Measurements from ENCODE around the gene THOC2. TPM values are rescaled to one million over a fixed set of nuclear protein-coding genes. Genes with fewer than 3 reads are reported as not detected.

The THOC2 gene
- total and polyA plus RNA-seq, 9 of the 15 experiments (the other 6 are each of a cell fraction or from before 2014, with no cell fraction given): 131 to 234 (median 192) TPM

DNA sequence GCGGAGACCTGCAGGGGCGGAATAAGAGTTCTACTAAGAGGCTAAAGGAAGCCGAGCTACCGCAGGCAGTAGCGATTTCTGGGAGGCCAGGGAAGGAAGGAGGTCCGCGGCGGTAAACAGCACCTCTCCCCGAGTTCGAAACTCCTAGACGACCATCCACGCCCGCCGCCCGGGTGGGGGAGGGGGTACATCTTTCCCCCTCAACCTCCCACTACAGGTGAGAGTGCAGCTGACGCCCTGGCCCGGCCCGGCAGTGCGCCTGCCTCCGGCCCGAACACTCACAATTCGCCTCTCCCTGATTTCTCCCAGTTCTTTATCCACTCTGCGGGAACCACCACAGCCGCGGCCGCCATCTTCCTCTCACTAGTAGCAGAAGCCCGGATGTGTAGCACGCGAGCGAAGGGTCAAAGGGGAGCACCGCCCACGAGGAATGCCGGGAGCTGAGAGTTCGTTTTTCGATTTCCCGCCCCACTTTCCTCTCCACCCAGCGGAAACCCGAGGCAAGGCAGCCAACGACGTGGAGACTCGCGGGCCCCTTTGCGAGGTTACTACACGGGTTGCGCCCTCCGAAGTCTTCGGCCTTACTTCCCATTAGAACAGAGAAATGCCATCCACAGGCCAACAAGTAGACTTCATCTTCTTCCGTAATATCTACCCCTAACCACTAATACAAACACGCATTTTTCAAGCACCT is at the start of gene THOC2 (continued):
- TF ChIP-seq, protein P1, sequence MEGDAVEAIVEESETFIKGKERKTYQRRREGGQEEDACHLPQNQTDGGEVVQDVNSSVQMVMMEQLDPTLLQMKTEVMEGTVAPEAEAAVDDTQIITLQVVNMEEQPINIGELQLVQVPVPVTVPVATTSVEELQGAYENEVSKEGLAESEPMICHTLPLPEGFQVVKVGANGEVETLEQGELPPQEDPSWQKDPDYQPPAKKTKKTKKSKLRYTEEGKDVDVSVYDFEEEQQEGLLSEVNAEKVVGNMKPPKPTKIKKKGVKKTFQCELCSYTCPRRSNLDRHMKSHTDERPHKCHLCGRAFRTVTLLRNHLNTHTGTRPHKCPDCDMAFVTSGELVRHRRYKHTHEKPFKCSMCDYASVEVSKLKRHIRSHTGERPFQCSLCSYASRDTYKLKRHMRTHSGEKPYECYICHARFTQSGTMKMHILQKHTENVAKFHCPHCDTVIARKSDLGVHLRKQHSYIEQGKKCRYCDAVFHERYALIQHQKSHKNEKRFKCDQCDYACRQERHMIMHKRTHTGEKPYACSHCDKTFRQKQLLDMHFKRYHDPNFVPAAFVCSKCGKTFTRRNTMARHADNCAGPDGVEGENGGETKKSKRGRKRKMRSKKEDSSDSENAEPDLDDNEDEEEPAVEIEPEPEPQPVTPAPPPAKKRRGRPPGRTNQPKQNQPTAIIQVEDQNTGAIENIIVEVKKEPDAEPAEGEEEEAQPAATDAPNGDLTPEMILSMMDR (IDR thresholded peaks at IDR 0.05 in 2 of 3, conservative IDR thresholded peaks at IDR 0.05 in 1 of 3; ENCODE audit: insufficient read depth in 2 of 3, low read depth in 1 of 3, low read length in 3 of 3): peak; percentile 42 to 53 (median 49); a peak in 4 of 6 replicates
- no peak for TF ChIP-seq MTA1 (IDR thresholded peaks at IDR 0.05; ENCODE audit: borderline replicate concordance)
- TF ChIP-seq, protein P2, sequence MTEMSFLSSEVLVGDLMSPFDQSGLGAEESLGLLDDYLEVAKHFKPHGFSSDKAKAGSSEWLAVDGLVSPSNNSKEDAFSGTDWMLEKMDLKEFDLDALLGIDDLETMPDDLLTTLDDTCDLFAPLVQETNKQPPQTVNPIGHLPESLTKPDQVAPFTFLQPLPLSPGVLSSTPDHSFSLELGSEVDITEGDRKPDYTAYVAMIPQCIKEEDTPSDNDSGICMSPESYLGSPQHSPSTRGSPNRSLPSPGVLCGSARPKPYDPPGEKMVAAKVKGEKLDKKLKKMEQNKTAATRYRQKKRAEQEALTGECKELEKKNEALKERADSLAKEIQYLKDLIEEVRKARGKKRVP (CRISPR knock-in tag; IDR thresholded peaks at IDR 0.05): no peak
- 0 out of 2 replicates have a peak, but pooled peaks have one; percentile 17 for TF ChIP-seq DNMT1 (IDR thresholded peaks at IDR 0.05)
- TF ChIP-seq ZNF347 (CRISPR knock-in tag; IDR thresholded peaks at IDR 0.05; ENCODE audit: low read depth): no peak
- TF ChIP-seq, protein P3, sequence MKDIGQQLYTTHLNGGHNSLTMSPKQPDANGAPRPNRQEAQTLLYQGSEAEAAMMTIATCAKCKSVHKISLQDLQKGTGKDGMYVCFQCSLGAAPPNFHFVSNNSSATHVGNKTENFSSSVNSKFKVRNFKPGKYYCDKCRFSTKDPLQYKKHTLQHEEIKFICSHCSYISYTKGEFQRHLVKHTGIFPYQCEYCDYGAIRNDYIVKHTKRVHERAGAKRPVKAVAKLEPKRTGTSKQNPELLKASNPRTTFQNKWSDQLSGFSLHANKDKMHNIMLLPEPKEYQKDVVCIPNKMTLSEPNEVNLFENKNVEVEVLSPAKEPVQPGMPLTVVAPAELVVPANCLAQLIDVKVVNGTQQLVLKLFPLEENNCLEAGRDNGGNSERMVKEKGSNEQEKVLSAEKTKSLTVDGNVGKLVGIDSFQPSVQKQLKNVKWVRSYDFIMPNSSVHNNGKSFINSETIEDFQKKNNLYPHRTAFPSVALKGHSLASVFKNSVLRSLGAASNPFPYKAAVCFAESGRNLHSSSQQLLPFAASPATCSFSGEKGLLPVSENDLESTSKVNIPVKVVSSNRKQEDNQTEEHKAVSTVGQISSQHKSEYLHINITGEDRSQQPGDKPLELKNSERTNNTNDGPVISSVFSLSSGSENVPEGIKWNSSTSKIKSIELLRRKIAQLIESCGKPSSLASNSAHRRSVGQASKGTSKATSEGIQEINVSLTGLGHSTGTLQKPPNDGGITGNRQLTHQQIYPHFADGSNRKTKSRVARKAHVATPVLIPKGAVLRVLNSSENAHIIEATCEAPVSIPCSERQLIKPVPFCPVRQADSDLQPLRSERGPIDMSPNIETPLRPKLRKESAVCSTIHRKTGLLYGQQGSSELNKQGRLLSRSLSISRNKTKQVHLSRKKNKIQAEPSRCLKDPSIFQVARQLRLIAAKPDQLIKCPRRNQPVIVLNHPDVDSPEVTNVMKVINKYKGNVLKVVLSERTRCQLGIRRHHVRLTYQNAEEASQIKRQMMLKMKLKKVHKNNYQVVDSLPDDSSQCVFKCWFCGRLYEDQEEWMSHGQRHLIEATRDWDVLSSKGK (CRISPR knock-in tag; IDR thresholded peaks at IDR 0.05): no peak
- TF ChIP-seq DACH1 (IDR thresholded peaks at IDR 0.05; ENCODE audit: partially characterized antibody): no peak
- TF ChIP-seq SLC30A9 (CRISPR knock-in tag; IDR thresholded peaks at IDR 0.05): no peak
- peak; percentile 49 for TF ChIP-seq KDM5B (IDR thresholded peaks at IDR 0.05; ENCODE audit: insufficient replicate concordance, low read depth, low read length)
- TF ChIP-seq ADNP (tag; IDR thresholded peaks at IDR 0.05): no peak
- TF ChIP-seq, protein P4, sequence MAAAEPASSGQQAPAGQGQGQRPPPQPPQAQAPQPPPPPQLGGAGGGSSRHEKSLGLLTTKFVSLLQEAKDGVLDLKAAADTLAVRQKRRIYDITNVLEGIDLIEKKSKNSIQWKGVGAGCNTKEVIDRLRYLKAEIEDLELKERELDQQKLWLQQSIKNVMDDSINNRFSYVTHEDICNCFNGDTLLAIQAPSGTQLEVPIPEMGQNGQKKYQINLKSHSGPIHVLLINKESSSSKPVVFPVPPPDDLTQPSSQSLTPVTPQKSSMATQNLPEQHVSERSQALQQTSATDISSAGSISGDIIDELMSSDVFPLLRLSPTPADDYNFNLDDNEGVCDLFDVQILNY (CRISPR knock-in tag; IDR thresholded peaks at IDR 0.05): no peak
- TF ChIP-seq RAD21 (CRISPR knock-in tag; conservative IDR thresholded peaks at IDR 0.05 in 1 of 2, IDR thresholded peaks at IDR 0.05 in 1 of 2): peak in 1 of 2 experiments; percentile 24; a peak in 1 of 4 replicates
- peak; percentile 77 for TF ChIP-seq SP1 (CRISPR knock-in tag; IDR thresholded peaks at IDR 0.05)
- TF ChIP-seq RHOXF2B (CRISPR knock-in tag; conservative IDR thresholded peaks at IDR 0.05): no peak
- TF ChIP-seq BCL6 (CRISPR knock-in tag; IDR thresholded peaks at IDR 0.05): no peak
- TF ChIP-seq NR1H2 (CRISPR knock-in tag; IDR thresholded peaks at IDR 0.05): no peak
- no peak for TF ChIP-seq TSC22D4 (tag; IDR thresholded peaks at IDR 0.05)
- TF ChIP-seq SRSF7 (optimal IDR thresholded peaks at IDR 0.05; ENCODE audit: low read depth, low read length): no peak
- TF ChIP-seq, protein P5, sequence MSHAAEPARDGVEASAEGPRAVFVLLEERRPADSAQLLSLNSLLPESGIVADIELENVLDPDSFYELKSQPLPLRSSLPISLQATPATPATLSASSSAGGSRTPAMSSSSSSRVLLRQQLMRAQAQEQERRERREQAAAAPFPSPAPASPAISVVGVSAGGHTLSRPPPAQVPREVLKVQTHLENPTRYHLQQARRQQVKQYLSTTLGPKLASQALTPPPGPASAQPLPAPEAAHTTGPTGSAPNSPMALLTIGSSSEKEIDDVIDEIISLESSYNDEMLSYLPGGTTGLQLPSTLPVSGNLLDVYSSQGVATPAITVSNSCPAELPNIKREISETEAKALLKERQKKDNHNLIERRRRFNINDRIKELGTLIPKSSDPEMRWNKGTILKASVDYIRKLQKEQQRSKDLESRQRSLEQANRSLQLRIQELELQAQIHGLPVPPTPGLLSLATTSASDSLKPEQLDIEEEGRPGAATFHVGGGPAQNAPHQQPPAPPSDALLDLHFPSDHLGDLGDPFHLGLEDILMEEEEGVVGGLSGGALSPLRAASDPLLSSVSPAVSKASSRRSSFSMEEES (CRISPR knock-in tag; IDR thresholded peaks at IDR 0.05): no peak
